OCI-LY7 (cell line): ENCODE results near the gene THEMIS.

Experiments
- CTCF ChIP-seq: fragments of 200-600 bp; sonication (generic); conservative IDR thresholded peaks from 2 replicates; pipeline ENCODE4 v1.5.1; 2014; ENCODE audit warnings: mild to moderate bottlenecking, antibody characterized with exemption, low read length, moderate library complexity, mixed read lengths
- EZH2phosphoT487 ChIP-seq: fragments of 200-600 bp; sonication (generic); IDR thresholded peaks from 2 replicates; pipeline ENCODE4 v1.6.1; 2018; ENCODE audit warnings: low read depth, borderline replicate concordance, mild to moderate bottlenecking, mixed run types, antibody characterized with exemption, low read length, moderate library complexity, mixed read lengths

- no peak for TF ChIP-seq CTCF
- TF ChIP-seq EZH2phosphoT487: no peak
Measured at GRCh38 chr6:127845242-127845641, 55.6 kb downstream of the THEMIS start.
